Measurements from ENCODE around the gene HES5. TPM values are rescaled to one million over a fixed set of nuclear protein-coding genes. Genes with fewer than 3 reads are reported as not detected.

Gene HES5
- total RNA-seq, 2 donors from 2014 or later: 0.27 to 2.7 TPM

DNA sequence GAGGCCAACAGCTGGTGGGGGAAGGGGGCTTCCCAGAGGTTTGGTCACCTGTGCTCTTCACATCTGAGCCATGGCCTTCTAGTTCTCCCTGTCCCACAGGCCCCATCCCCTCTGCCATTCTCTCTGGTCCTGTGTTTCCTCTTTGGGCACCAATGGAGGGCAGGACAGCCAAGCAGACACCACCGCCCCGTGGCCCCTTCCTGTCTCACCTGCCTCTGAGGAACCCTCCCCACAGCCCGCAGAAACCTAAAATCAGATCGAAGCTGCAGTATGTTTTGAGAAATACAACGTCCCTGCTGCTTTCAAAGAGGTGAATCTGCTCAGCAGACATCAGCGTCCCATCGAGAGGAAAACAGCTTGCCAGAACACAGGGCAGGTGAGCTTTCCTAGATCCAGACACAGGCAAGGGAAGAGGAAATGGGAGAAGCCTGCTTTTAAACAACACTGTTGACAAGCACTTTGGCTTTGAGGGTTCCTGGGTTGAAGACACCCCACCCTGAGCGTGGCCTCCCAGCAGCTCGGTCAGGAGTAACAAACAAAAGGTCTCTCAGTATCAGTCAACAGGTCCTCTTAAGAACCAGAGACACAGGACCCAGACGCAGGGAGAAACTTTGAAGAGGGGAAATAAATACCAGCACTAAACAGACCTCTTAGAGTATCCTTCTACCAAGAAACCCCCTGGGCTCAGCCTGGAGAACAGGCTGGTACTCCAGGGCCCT is 6.0 kb downstream of the HES5 start:
- DNase-seq (ENCODE audit: low spot score): no peak
- Histone ChIP-seq H3K27ac (no peak overlapping the region), H3K4me1 (ENCODE audit: control insufficient read depth in 1 of 2, low read depth in 2 of 2) (peaks cover 37 to 47% of the 10 kb centered on the region in 2 donors), H3K27me3 (replicated peaks; ENCODE audit: insufficient read depth) (no peaks in the 10 kb centered on the region), H3K9me3 (no peaks in the 10 kb centered on the region), H3K4me3 (no peak overlapping the region), H3K36me3 (peaks cover 25% of the 10 kb centered on the region)
- no peak for ATAC-seq (ENCODE audit: insufficient number of reproducible peaks, low FRiP score, low read depth)
- TF ChIP-seq, protein P1, sequence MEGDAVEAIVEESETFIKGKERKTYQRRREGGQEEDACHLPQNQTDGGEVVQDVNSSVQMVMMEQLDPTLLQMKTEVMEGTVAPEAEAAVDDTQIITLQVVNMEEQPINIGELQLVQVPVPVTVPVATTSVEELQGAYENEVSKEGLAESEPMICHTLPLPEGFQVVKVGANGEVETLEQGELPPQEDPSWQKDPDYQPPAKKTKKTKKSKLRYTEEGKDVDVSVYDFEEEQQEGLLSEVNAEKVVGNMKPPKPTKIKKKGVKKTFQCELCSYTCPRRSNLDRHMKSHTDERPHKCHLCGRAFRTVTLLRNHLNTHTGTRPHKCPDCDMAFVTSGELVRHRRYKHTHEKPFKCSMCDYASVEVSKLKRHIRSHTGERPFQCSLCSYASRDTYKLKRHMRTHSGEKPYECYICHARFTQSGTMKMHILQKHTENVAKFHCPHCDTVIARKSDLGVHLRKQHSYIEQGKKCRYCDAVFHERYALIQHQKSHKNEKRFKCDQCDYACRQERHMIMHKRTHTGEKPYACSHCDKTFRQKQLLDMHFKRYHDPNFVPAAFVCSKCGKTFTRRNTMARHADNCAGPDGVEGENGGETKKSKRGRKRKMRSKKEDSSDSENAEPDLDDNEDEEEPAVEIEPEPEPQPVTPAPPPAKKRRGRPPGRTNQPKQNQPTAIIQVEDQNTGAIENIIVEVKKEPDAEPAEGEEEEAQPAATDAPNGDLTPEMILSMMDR (IDR thresholded peaks at IDR 0.05): no peak

DNA sequence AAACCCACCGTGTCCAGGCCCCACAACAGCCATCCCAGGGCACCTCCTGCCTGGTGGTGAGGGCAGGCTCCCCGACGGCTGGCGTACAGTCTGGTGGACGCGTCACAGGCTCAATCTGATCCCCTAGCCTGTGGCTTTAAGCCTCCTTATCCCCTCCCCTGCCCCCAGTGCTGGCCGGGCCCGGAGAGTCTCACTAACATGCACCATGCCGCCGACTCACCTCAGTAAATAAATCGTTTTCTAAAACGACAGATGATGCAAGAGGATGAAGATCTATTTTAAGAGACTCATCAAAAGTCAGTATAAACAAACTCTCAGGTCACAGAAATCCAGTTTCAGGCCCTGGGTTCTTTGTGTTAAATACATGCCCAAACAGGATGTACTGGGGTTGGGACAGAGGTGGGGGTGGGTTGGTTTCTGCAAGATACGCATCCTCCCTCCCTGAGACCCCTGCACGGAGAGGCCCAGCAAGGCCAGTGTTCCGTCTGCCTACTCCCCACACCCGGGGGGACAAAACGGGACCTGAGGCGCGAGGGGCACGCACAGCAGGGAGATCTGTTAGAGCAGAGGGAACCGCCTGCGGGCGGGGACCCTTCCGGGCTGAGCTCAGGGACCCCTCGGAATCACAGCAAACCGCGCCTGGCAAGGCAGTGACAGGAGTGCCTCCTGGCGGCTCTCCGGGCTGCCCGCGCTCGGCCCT is 6.7 kb downstream of the HES5 start:
- no peak overlapping the region for H3K27ac ChIP-seq
- TF ChIP-seq, protein P1 (IDR thresholded peaks at IDR 0.05): no peak
- no peak for ATAC-seq (ENCODE audit: insufficient number of reproducible peaks, low FRiP score, low read depth)
- H3K36me3 ChIP-seq: peaks cover 32% of the 10 kb centered on the region
- H3K9me3 ChIP-seq: no peaks in the 10 kb centered on the region
- no peak overlapping the region for H3K4me3 ChIP-seq
- H3K4me1 ChIP-seq (ENCODE audit: control insufficient read depth in 1 of 2, low read depth in 2 of 2): peaks cover 30 to 40% of the 10 kb centered on the region in 2 donors
- H3K27me3 ChIP-seq (replicated peaks; ENCODE audit: insufficient read depth): no peaks in the 10 kb centered on the region
- DNase-seq (ENCODE audit: low spot score): no peak

DNA sequence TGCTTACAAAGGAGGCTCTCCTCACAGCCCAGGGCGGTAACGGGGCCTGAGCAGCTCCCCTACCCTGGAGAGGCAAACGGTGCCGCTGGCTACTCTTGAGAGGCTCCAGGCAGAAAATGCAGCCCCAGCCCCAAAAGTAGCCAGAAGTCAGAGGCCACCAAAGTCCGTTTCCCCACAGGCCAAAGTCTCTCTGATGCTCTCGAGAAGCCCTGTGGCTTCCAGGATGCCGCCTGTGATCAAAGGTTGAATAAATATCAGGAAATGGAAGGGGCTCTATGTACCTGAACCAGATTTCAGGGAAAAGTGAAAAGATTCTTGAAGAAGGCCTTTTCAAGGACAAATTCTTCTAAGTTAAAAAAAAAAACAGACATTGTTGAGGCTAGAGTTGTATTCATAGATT is 7.8 kb downstream of the HES5 start:
- TF ChIP-seq, protein P1 (IDR thresholded peaks at IDR 0.05): no peak
- Histone ChIP-seq H3K36me3 (peaks cover 43% of the 10 kb centered on the region), H3K4me3 (no peak overlapping the region), H3K9me3 (no peaks in the 10 kb centered on the region), H3K27ac (no peak overlapping the region), H3K4me1 (ENCODE audit: control insufficient read depth in 1 of 2, low read depth in 2 of 2) (peaks cover 19 to 29% of the 10 kb centered on the region in 2 donors), H3K27me3 (replicated peaks; ENCODE audit: insufficient read depth) (no peaks in the 10 kb centered on the region)
- ATAC-seq (ENCODE audit: insufficient number of reproducible peaks, low FRiP score, low read depth) (no peak), DNase-seq (ENCODE audit: low spot score) (no peak)

DNA sequence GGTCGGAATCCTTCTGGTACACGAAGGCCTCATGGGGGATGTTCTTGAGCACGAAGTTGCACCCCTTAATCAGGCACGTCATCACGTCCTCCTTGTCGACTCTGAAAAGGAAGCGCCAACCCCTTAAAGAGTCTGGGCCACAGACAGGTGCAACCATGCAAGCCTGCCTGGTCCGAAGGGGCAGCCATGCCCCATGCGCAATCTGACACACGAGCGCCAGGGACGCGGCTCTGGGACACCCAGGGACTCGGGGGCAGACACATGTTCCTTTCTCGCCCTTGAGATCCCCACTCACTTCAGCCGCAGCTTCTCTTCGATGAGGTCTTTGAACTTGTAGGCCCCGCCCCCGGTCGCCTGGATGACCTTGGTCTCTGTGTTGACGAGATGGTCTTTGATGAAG is 9.3 kb downstream of the HES5 start:
- no peak for ATAC-seq (ENCODE audit: insufficient number of reproducible peaks, low FRiP score, low read depth)
- no peaks in the 10 kb centered on the region for H3K27me3 ChIP-seq (replicated peaks; ENCODE audit: insufficient read depth)
- H3K9me3 ChIP-seq: no peaks in the 10 kb centered on the region
- TF ChIP-seq, protein P1 (IDR thresholded peaks at IDR 0.05): no peak
- H3K4me3 ChIP-seq: no peak overlapping the region
- peaks cover 12 to 22% of the 10 kb centered on the region in 2 donors for H3K4me1 ChIP-seq (ENCODE audit: control insufficient read depth in 1 of 2, low read depth in 2 of 2)
- peaks cover 57% of the 10 kb centered on the region for H3K36me3 ChIP-seq
- no peak overlapping the region for H3K27ac ChIP-seq
- DNase-seq (ENCODE audit: low spot score): no peak

DNA sequence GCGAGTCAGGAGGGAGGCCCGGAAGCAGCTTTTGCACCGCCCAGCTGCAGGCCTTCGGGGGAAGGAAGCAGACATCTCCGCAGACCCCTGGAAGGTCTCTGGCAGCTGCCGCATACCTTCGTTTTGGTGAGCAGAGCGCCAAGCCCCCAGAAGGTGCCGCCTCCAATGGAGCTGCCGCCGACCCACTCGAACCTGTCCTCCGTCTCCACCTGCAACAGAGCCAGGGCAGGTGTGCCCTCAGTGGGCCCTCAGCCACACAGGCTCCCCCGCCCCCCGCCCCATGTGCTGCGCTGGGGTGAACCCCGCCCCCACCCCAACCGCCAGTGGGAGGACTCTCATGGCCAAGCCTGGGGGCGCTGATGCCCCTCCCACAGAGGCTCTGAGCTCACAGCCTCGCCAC is 9.9 kb downstream of the HES5 start:
- H3K27ac ChIP-seq: no peak overlapping the region
- H3K36me3 ChIP-seq: peaks cover 62% of the 10 kb centered on the region
- no peaks in the 10 kb centered on the region for H3K27me3 ChIP-seq (replicated peaks; ENCODE audit: insufficient read depth)
- TF ChIP-seq, protein P1 (IDR thresholded peaks at IDR 0.05): no peak
- DNase-seq (ENCODE audit: low spot score) (no peak), ATAC-seq (ENCODE audit: insufficient number of reproducible peaks, low FRiP score, low read depth) (no peak)
- H3K4me3 ChIP-seq: no peak overlapping the region
- peaks cover 9 to 18% of the 10 kb centered on the region in 2 donors for H3K4me1 ChIP-seq (ENCODE audit: control insufficient read depth in 1 of 2, low read depth in 2 of 2)
- no peaks in the 10 kb centered on the region for H3K9me3 ChIP-seq

All from thoracic aorta (tissue), 2 donors.